PC-9 (cell line): Measurements from ENCODE around the gene LRRTM2.

Experiments
- CTCF ChIP-seq: fragments of 200-600 bp; sonication (generic); conservative IDR thresholded peaks from 2 replicates; pipeline ENCODE4 v1.6.1; 2017; ENCODE audit warnings: mixed run types, antibody characterized with exemption, mild to moderate bottlenecking, moderate library complexity
- EZH2 ChIP-seq: fragments of 200-600 bp; sonication (generic); IDR thresholded peaks from 2 replicates; pipeline ENCODE4 v1.8.0; 2017; ENCODE audit warnings: antibody characterized with exemption, low read depth

- no peak for TF ChIP-seq CTCF
- no peak for TF ChIP-seq EZH2
These were observed 30.4 kb upstream of the LRRTM2 start for GRCh38 chr5:138905541-138905940.
